GM12872 (cell line): ENCODE results near the gene ACD.

Experiments
- TF ChIP-seq, protein P1 (sequence below): IDR thresholded peaks from 3 replicates; pipeline ENCODE4 v1.5.1; 2011; ENCODE audit warnings: low read depth, mild to moderate bottlenecking, low read length, moderate library complexity; ENCODE audit not compliant: insufficient read depth

ACD gene

DNA sequence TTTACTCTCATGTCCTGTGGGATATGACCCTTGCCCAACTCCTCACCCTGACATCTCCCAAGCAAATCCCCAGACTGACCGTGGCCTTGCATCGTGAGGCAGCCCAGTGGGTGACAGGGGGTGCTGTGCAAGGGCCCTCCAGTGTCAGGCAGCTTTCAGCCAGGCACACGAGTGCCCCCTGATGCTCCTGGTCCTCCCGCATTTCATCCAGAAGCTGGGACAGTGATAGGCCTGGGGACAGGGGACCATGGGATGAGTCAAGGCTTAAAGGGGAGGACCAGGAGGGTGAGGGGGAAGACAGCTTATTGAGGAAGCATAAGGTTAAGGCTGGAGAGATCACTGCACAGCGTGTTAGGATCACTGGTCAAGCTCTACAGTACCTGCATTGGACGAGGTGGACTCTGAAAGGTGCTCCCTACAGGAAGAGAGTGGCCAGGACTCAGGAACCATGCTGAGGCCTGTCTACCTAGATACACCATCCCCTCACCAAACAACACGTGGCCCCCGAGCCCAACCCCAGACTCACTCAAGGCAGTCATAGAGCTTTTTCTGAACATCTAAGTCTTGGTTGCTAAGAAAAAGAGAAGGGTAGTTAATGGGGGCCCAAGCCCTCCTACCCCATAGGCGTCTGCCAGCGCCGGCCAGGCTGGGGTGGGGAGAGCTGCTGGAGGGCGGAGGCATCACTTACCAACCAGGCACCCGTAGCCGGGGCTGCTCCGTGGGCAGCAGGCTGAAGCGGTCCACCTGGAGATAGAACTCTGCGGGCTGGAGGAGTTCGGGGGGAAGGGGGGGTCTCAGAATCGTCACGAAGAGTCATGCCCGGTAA, 998 bp downstream of the ACD start:
- TF ChIP-seq, protein P1, sequence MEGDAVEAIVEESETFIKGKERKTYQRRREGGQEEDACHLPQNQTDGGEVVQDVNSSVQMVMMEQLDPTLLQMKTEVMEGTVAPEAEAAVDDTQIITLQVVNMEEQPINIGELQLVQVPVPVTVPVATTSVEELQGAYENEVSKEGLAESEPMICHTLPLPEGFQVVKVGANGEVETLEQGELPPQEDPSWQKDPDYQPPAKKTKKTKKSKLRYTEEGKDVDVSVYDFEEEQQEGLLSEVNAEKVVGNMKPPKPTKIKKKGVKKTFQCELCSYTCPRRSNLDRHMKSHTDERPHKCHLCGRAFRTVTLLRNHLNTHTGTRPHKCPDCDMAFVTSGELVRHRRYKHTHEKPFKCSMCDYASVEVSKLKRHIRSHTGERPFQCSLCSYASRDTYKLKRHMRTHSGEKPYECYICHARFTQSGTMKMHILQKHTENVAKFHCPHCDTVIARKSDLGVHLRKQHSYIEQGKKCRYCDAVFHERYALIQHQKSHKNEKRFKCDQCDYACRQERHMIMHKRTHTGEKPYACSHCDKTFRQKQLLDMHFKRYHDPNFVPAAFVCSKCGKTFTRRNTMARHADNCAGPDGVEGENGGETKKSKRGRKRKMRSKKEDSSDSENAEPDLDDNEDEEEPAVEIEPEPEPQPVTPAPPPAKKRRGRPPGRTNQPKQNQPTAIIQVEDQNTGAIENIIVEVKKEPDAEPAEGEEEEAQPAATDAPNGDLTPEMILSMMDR, result no peak

DNA sequence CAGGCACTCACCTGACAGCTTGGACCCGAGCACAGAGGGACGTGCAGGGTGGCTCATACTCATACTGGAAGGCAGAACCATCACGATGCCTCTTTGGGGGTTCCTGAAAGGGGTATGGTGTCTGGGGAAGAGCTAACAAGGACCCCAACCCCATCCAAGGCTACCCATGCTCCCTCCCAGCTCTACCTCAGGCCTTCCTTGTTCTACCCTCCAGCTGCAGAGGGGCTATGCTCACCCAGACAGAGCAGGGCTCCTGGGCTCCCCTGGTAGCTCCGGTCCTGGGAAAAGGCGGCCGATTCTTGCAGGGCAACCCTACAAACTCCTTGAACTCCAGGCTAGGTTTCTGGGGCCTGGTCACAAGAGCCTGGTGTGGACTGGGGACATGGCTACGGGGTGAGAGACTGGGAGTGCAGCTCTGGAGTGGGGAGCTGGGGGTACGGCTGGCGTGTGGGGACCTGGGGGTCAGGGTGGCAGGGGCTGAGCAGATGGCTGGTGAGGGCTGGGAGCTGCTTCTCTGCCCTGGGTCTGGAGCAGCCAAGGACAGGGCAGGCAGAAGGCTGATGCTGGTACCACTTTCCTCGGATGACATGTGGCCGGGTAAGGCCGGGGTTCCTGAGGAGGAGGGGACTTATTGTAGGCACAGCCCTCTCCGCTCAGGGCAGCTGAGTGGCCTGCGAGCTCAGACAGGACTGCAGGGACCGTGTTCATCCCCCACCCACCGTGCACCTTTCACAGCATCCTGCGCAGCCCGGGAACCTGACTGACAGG, 2.1 kb downstream of the ACD start:
- TF ChIP-seq, protein P1, result no peak

DNA sequence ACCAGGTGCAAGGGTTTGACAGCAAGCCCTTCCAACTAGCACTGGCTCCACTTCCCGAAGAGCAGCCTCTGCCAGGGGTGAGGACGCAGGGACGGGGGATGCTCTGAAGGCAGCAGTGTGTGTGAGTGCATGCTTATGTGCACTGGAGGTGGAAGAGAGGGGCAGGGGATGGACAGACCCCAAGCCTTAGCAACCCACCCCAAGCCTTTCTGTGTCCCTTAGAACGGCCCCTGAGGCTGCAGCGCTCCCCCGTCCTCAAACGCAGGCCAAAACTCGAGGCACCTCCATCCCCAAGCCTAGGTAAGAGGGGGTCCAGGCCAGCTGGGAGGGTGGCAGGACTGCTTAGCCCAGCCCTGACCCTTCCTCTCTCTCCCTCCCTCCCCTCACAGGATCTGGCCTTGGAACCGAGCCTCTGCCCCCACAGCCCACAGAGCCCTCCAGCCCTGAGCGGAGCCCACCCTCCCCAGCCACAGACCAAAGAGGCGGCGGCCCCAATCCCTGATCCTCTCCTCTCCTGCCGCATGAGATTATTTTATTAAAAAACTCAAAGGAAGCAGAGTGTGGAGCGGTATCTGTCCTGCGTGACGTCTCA, 2.9 kb downstream of the ACD start:
- TF ChIP-seq, protein P1, result no peak

DNA sequence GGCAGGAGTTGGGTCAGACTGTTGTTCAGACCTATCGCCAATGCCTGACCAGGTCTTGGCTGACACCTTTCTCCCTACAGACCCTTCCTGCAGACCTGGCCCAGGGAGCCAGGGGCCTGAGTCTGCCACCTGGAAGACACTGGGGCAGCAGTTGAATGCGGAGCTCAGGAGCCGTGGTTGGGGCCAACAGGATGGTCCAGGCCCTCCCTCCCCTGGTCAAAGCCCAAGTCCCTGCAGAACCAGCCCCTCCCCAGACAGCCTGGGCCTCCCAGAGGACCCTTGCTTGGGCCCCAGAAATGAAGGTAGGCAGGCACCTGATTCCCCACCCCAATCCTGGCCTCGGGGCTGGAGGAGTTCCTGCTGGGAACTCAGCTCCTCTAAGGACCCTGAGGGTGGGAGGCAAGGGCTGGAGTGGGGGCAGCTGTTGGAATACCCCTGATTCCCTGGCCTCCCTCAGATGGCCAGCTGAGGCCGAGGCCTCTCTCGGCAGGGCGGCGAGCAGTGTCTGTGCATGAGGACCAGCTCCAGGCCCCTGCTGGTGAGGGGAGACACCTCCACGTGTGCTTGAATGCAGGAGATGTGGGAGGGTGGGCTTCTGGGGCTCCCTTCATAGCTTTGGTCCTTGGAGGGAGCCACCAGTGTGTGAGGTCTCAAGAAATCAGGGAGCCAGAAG, 3.6 kb downstream of the ACD start:
- TF ChIP-seq, protein P1, result no peak

DNA sequence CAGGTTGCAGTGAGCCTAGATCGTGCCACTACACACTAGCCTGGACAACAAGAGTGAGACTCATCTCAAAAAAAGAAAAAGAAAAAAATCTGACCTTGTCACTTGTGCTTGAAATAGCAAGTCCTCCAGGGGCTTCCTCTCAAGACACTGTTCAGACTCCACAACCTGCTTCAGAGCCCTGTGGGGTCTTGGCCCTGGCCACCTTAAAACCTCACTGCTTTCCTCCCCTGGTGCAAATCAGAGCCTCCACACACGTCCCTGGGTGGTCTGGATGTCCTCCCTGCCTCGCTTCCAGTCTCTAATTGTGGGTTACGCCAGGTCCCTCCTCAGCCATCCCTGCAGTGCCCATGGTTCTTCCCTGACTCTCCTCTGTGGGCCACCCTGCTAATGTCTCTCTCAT, 4.7 kb downstream of the ACD start:
- TF ChIP-seq, protein P1, result no peak

DNA sequence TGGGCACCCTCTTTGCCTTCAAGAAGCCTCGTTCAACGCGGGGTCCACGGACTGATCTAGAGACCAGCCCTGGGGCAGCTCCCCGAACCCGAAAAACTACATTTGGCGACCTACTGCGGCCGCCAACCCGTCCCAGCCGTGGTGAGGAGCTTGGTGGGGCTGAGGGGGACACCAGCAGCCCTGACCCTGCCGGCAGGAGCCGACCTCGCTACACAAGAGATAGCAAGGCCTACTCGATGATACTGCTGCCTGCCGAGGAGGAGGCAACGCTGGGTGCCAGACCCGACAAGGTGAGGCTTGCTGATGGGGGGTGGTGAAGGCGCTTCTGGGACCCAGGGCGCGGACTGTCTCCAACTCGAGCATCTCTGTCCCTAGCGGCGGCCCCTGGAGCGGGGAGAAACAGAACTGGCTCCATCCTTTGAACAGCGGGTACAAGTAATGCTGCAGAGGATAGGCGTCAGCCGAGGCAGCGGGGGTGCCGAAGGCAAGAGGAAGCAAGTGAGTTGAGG, 5.6 kb downstream of the ACD start:
- TF ChIP-seq, protein P1, result no peak
